H9 (cell line): ENCODE results near the gene HS6ST2. TPM values are rescaled to one million over a fixed set of nuclear protein-coding genes. Genes with fewer than 3 reads are reported as not detected.

ENCODE experiments used
- DNase-seq: peaks from one replicate; pipeline ENCODE4 v3.0.0-alpha.2; 2017
- H2AFZ ChIP-seq: one replicate; pipeline ENCODE4 v1.6.1; 2013; ENCODE audit warnings: mild to moderate bottlenecking, low read length, control low read depth, moderate library complexity
- H2AK5ac ChIP-seq: 2 replicates; pipeline ENCODE4 v1.6.1; 2013; ENCODE audit warnings: low read length, control low read depth, mixed read lengths; ENCODE audit not compliant: insufficient read length
- H2BK120ac ChIP-seq: one replicate; pipeline ENCODE4 v1.6.1; 2013; ENCODE audit warnings: low read depth, mild to moderate bottlenecking, low read length, control low read depth, inconsistent platforms; ENCODE audit not compliant: poor library complexity, severe bottlenecking
- H2BK12ac ChIP-seq: 2 replicates; pipeline ENCODE4 v1.6.1; 2013; ENCODE audit warnings: low read length, control low read depth, mixed read lengths, low read depth; ENCODE audit not compliant: insufficient read length
- H2BK15ac ChIP-seq: 2 replicates; pipeline ENCODE4 v1.6.1; 2013; ENCODE audit warnings: low read depth, low read length, control low read depth
- H2BK20ac ChIP-seq: one replicate; pipeline ENCODE4 v1.6.1; 2013; ENCODE audit warnings: low read depth, mild to moderate bottlenecking, low read length, control low read depth, inconsistent platforms; ENCODE audit not compliant: poor library complexity, severe bottlenecking
- H2BK5ac ChIP-seq: 2 replicates; pipeline ENCODE4 v1.6.1; 2013; ENCODE audit warnings: low read length, control low read depth, mixed read lengths; ENCODE audit not compliant: insufficient read length
- H3K14ac ChIP-seq: 2 replicates; pipeline ENCODE4 v1.6.1; 2013; ENCODE audit warnings: low read length, control low read depth; ENCODE audit not compliant: insufficient read depth
- H3K18ac ChIP-seq: 2 replicates; pipeline ENCODE4 v1.6.1; 2013; ENCODE audit warnings: low read depth, mild to moderate bottlenecking, mixed read lengths, low read length, control low read depth; ENCODE audit not compliant: insufficient read length
- H3K23ac ChIP-seq: 2 replicates; pipeline ENCODE4 v1.6.1; 2013; ENCODE audit warnings: low read length, control low read depth, mixed read lengths, low read depth; ENCODE audit not compliant: insufficient read length
- H3K23me2 ChIP-seq: 2 replicates; pipeline ENCODE4 v1.6.1; 2013; ENCODE audit warnings: low read depth, mild to moderate bottlenecking, mixed read lengths, low read length, control low read depth; ENCODE audit not compliant: insufficient read length, poor library complexity, severe bottlenecking
- H3K27ac ChIP-seq: 2 replicates; pipeline ENCODE4 v1.5.1; 2013; ENCODE audit warnings: low read length, control low read depth, mixed read lengths, low read depth; ENCODE audit not compliant: insufficient read length
- H3K27me3 ChIP-seq: 2 replicates; pipeline ENCODE4 v1.6.1; 2013; ENCODE audit warnings: low read length, control low read depth, inconsistent platforms; ENCODE audit not compliant: insufficient read depth
- H3K4ac ChIP-seq: 2 replicates; pipeline ENCODE4 v1.6.1; 2013; ENCODE audit warnings: low read depth, mild to moderate bottlenecking, control low read depth, inconsistent platforms, low read length, moderate library complexity
- H3K4me1 ChIP-seq: 2 replicates; pipeline ENCODE4 v1.6.1; 2013; ENCODE audit warnings: low read length, control low read depth, inconsistent platforms; ENCODE audit not compliant: insufficient read depth
- H3K4me2 ChIP-seq: 2 replicates; pipeline ENCODE4 v1.6.1; 2013; ENCODE audit warnings: low read length, control low read depth, mixed read lengths; ENCODE audit not compliant: insufficient read length, insufficient read depth
- H3K56ac ChIP-seq: 2 replicates; pipeline ENCODE4 v1.6.1; 2013; ENCODE audit warnings: low read depth, mild to moderate bottlenecking, mixed read lengths, low read length, control low read depth; ENCODE audit not compliant: insufficient read length
- H3K79me1 ChIP-seq: 2 replicates; pipeline ENCODE4 v1.6.1; 2013; ENCODE audit warnings: low read depth, mild to moderate bottlenecking, moderate library complexity, low read length, control low read depth, inconsistent platforms; ENCODE audit not compliant: insufficient read depth, poor library complexity, severe bottlenecking
- H3K79me2 ChIP-seq: 2 replicates; pipeline ENCODE4 v1.6.1; 2013; ENCODE audit warnings: low read length, control low read depth, inconsistent platforms; ENCODE audit not compliant: insufficient read depth
- H3K9ac ChIP-seq: 2 replicates; pipeline ENCODE4 v1.6.1; 2013; ENCODE audit warnings: low read length, control low read depth, mixed read lengths; ENCODE audit not compliant: insufficient read length; ENCODE audit errors: extremely low read depth
- H3K9me3 ChIP-seq: one replicate; pipeline ENCODE4 v1.6.1; 2013; ENCODE audit warnings: low read depth, low read length, inconsistent platforms; ENCODE audit not compliant: control insufficient read depth
- H3T11ph ChIP-seq: one replicate; pipeline ENCODE4 v1.6.1; 2013; ENCODE audit warnings: mild to moderate bottlenecking, low read length, control low read depth, inconsistent platforms
- H4K20me1 ChIP-seq: one replicate; pipeline ENCODE4 v1.6.1; 2013; ENCODE audit not compliant: control insufficient read depth, insufficient read length, insufficient read depth
- H4K5ac ChIP-seq: 2 replicates; pipeline ENCODE4 v1.6.1; 2013; ENCODE audit warnings: low read depth, mild to moderate bottlenecking, mixed read lengths, low read length, control low read depth; ENCODE audit not compliant: insufficient read length
- H4K8ac ChIP-seq: replicated peaks from 2 replicates; pipeline ENCODE4 v1.6.1; 2013; ENCODE audit warnings: low read length, control low read depth, mixed read lengths, low read depth; ENCODE audit not compliant: insufficient read length
- H4K91ac ChIP-seq: 2 replicates; pipeline ENCODE4 v1.6.1; 2013; ENCODE audit warnings: low read depth, mild to moderate bottlenecking, moderate library complexity, mixed read lengths, low read length, control low read depth; ENCODE audit not compliant: insufficient read length
- H3K27ac Mint-ChIP-seq, 3 experiments: 2 replicates in 2 of 3; 3 replicates in 1 of 3; pipeline ENCODE4 v1.8.0; 2020 to 2021; ENCODE audit warnings: mixed read lengths in 3 of 3, mild to moderate bottlenecking in 1 of 3, moderate library complexity in 1 of 3
- H3K27me3 Mint-ChIP-seq: 2 replicates; pipeline ENCODE4 v1.8.0; 2021; ENCODE audit warnings: low read depth, mild to moderate bottlenecking, moderate library complexity, mixed read lengths
- H3K36me3 Mint-ChIP-seq, 3 experiments: 2 replicates in 2 of 3; 3 replicates in 1 of 3; pipeline ENCODE4 v1.8.0; 2020 to 2021; ENCODE audit warnings: low read depth in 3 of 3, mixed read lengths in 3 of 3; ENCODE audit not compliant: insufficient read depth in 1 of 3
- H3K4me1 Mint-ChIP-seq, 2 experiments: 2 replicates each; pipeline ENCODE4 v1.8.0; 2020; ENCODE audit warnings: mixed read lengths in 2 of 2
- H3K4me3 Mint-ChIP-seq, 2 experiments: 2 replicates in 1 of 2; 3 replicates in 1 of 2; pipeline ENCODE4 v1.8.0; 2020 to 2021; ENCODE audit warnings: mild to moderate bottlenecking in 2 of 2, mixed read lengths in 2 of 2, moderate library complexity in 1 of 2
- H3K9me3 Mint-ChIP-seq, 2 experiments: 2 replicates in 1 of 2; 3 replicates in 1 of 2; pipeline ENCODE4 v1.8.0; 2020; ENCODE audit warnings: mild to moderate bottlenecking in 2 of 2, mixed read lengths in 2 of 2, moderate library complexity in 1 of 2
- CTCF ChIP-seq: fragments of 200-600 bp; sonication (generic); conservative IDR thresholded peaks from 3 replicates; pipeline ENCODE4 v1.8.0; 2021; ENCODE audit warnings: antibody characterized with exemption, mild to moderate bottlenecking
- WGBS: extraction: QIAGEN DNeasy Blood & Tissue Kit; methylation state at CpG from one replicate; pipeline ENCODE4 v1.1.7; 2013; ENCODE audit warnings: missing lambda C conversion rate, low lambda C conversion rate, mixed read lengths; ENCODE audit not compliant: insufficient read length; ENCODE audit errors: extremely low coverage; 5-methylcytosine and 5-hydroxymethylcytosine counted together
- total RNA-seq: library from RNA; stranded (reverse); gene quantifications from 2 replicates; pipeline ENCODE4 v1.2.1, GENCODE V29; 2021

HS6ST2 gene
- total RNA-seq, 1 experiment from 2014 or later, result 4.8 TPM

GRCh38 chrX:132730266-132730665 lies 228.2 kb downstream of the HS6ST2 start:
- Mint-ChIP-seq H3K36me3 (no peaks in the 10 kb centered on the region; a peak in 1 of 7 replicates), H3K27me3 (peaks cover 10% of the 10 kb centered on the region), H3K4me1 (peaks cover 0 to 12% of the 10 kb centered on the region in 2 experiments; a peak in 2 of 4 replicates), H3K9me3 (peaks cover 0 to 4% of the 10 kb centered on the region in 2 experiments; a peak in 1 of 5 replicates), H3K4me3 (no peak overlapping the region), H3K27ac (no peak overlapping the region)
- Histone ChIP-seq H3K18ac (no peak overlapping the region), H3K27ac (no peak overlapping the region), H3K56ac (no peak overlapping the region), H2AFZ (no peak overlapping the region), H2BK120ac (no peak overlapping the region), H3K23ac (no peak overlapping the region), H3K79me2 (no peaks in the 10 kb centered on the region), H2AK5ac (no peak overlapping the region), H2BK20ac (no peak overlapping the region), H3K4me2 (no peak overlapping the region), H4K8ac (no peak overlapping the region), H3K27me3 (no peaks in the 10 kb centered on the region), H3K79me1 (no peaks in the 10 kb centered on the region), H3K9me3 (no peaks in the 10 kb centered on the region), H2BK15ac (no peak overlapping the region), H3T11ph (no peak overlapping the region), H3K9ac (no peak overlapping the region), H4K91ac (no peak overlapping the region), H3K23me2 (no peaks in the 10 kb centered on the region), H4K5ac (no peak overlapping the region), H3K4ac (no peak overlapping the region), H2BK5ac (no peak overlapping the region), H2BK12ac (no peak overlapping the region), H3K4me1 (no peaks in the 10 kb centered on the region; the same call in 1 of the 2 replicates), H3K14ac (no peak overlapping the region), H4K20me1 (no peaks in the 10 kb centered on the region)
- DNase-seq, result no peak
- no peak for TF ChIP-seq CTCF
- no CpG with 5 or more reads among the region's 10 CpGs for WGBS
